HG03342 (cell line): ENCODE data around the gene SLC7A14.

Experiments
- ATAC-seq: cut with Tn5 transposase; IDR thresholded peaks from one replicate; pipeline ENCODE4 v1.9.1; 2021; ENCODE audit warnings: mild to moderate bottlenecking, moderate library complexity; ENCODE audit not compliant: unreplicated experiment

Gene SLC7A14

GRCh38 chr3:170473358-170473757 lies 112.5 kb downstream of the SLC7A14 start:
- ATAC-seq: no peak

GRCh38 chr3:170471149-170471548 lies 114.7 kb downstream of the SLC7A14 start:
- no peak for ATAC-seq

GRCh38 chr3:170470063-170471016 lies 115.5 kb downstream of the SLC7A14 start:
- ATAC-seq: no peak

- no peak for ATAC-seq
Measured at GRCh38 chr3:170469151-170470062, 116.5 kb downstream of the SLC7A14 start.

- ATAC-seq: no peak
Measured at GRCh38 chr3:170467571-170468147, 118.2 kb downstream of the SLC7A14 start.

GRCh38 chr3:170467007-170467406 lies 118.9 kb downstream of the SLC7A14 start:
- no peak for ATAC-seq

GRCh38 chr3:170465955-170466354 lies 119.9 kb downstream of the SLC7A14 start:
- no peak for ATAC-seq

- no peak for ATAC-seq
Measured at GRCh38 chr3:170463011-170463410, 122.9 kb downstream of the SLC7A14 start.

GRCh38 chr3:170458285-170458684 lies 127.6 kb downstream of the SLC7A14 start:
- no peak for ATAC-seq

GRCh38 chr3:170454509-170454908 lies 131.4 kb downstream of the SLC7A14 start:
- no peak for ATAC-seq

GRCh38 chr3:170450039-170450438 lies 135.8 kb downstream of the SLC7A14 start:
- ATAC-seq: no peak

GRCh38 chr3:170448584-170448983 lies 137.3 kb downstream of the SLC7A14 start:
- no peak for ATAC-seq

- ATAC-seq: no peak
Measured at GRCh38 chr3:170443457-170443856, 142.4 kb downstream of the SLC7A14 start.

- no peak for ATAC-seq
Measured at GRCh38 chr3:170442947-170443346, 142.9 kb downstream of the SLC7A14 start.

- no peak for ATAC-seq
Measured at GRCh38 chr3:170441412-170441811, 144.5 kb downstream of the SLC7A14 start.

- ATAC-seq: no peak
Measured at GRCh38 chr3:170440344-170440743, 145.5 kb downstream of the SLC7A14 start.

- ATAC-seq: no peak
Measured at GRCh38 chr3:170438836-170439235, 147.0 kb downstream of the SLC7A14 start.

- no peak for ATAC-seq
Measured at GRCh38 chr3:170437696-170438407, 148.0 kb downstream of the SLC7A14 start.

GRCh38 chr3:170437176-170437575 lies 148.7 kb downstream of the SLC7A14 start:
- no peak for ATAC-seq

- ATAC-seq: no peak
Measured at GRCh38 chr3:170436697-170437096, 149.2 kb downstream of the SLC7A14 start.

- ATAC-seq: no peak
Measured at GRCh38 chr3:170432416-170432815, 153.5 kb downstream of the SLC7A14 start.
